Spleen (tissue), 7 donors: ENCODE data around the gene ITPK1.

Source experiments
- CTCF ChIP-seq, 11 experiments: fragments of 200-600 bp in 7 of 11; fragments of 450-650 bp in 4 of 11; sonication (generic) in 4 of 11; IDR thresholded peaks in 8 of 11; conservative IDR thresholded peaks in 3 of 11; 1 replicate in 7 of 11; 2 replicates in 4 of 11; pipeline versions ENCODE4 v1.4.0 to v1.8.0; 2016 to 2021; ENCODE audit warnings: antibody characterized with exemption in 11 of 11, inconsistent platforms in 4 of 11, mild to moderate bottlenecking in 1 of 11
- POLR2A ChIP-seq, 3 donors: fragments of 450-650 bp; IDR thresholded peaks; one replicate each; pipeline ENCODE4 v1.5.1; 2017; ENCODE audit warnings: antibody characterized with exemption in 3 of 3, mild to moderate bottlenecking in 1 of 3
- POLR2AphosphoS5 ChIP-seq, 3 donors: sonication (generic); formaldehyde crosslinking; IDR thresholded peaks; one replicate each; pipeline ENCODE4 v1.5.1; 2017; ENCODE audit warnings: antibody characterized with exemption in 3 of 3
- donor health status: DM: no; HTN: no; CAD: no; lungs with moderate emphysema.
- donor health status: DM: no; HTN: no; CAD: no.
- donor health status: DM: no; HTN: no; CAD: no.

- TF ChIP-seq POLR2AphosphoS5 (IDR thresholded peaks at IDR 0.05) = no peak
- TF ChIP-seq POLR2A (IDR thresholded peaks at IDR 0.05) = no peak
- TF ChIP-seq CTCF (IDR thresholded peaks at IDR 0.05 in 8 of 11, conservative IDR thresholded peaks at IDR 0.05 in 3 of 11) = no peak
These were observed 4.8 kb upstream of the ITPK1 start for GRCh38 chr14:93120517-93120916.
